Measurements from ENCODE around the gene ELL2. TPM values are rescaled to one million over a fixed set of nuclear protein-coding genes. Genes with fewer than 3 reads are reported as not detected.

The ELL2 gene
- total and polyA plus RNA-seq, 9 of the 15 experiments (the other 6 are each of a cell fraction or from before 2014, with no cell fraction given) = 4.3 to 18.3 (median 14.5) TPM

DNA sequence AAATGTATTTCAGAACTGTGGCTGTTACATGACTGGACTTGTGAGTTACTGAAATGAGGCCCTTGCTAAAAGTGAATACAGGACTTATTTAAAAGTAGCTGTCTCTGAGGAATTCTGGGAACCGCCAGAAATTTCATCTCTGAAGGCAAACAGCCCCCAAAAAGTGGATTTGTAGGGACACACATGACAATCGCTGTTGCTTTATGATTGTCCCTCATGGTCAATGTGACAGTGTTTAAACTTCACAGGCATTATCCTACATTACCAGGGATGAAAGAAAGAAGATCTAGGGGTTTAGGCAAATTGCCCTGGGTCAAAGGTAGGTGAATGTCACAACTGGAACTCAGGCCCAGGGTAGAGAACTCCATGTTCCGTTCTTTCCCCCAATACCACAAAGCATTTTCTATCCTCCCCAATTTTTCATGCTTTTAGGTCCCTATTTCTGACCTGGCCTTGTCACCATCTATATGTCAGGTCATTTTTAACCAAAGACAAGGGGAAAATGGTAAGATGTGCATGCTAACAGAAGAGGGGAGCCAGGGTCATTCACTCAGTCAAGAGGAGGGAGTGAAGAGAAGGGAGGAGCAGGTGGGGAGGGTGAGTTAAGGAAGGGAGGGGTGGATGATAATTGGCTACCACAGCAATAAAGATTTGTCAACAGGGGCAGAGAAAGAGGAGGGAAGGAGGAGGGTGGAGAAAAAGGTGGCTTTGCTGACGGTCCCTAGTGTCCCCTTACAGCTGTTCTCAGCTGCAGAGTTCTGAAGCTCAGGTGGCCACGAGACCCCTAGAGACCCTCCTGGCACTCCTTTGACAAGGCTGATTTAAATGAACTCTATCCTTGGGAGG lies 81.3 kb downstream of the ELL2 start:
- FAIRE-seq = peak; percentile 72
- in situ Hi-C loops (cut with MboI) = no loop called here
- no peak overlapping the region for H3K4me2 ChIP-seq (ENCODE audit: insufficient read depth, low read length)
- TF ChIP-seq ELF1 (tag; IDR thresholded peaks at IDR 0.05) (no peak), XRCC5 (IDR thresholded peaks at IDR 0.05; ENCODE audit: low read depth, low read length) (no peak), ZNF316 (IDR thresholded peaks at IDR 0.05) (peak; percentile 35; the same call in 1 of the 2 replicates), ARID2 (IDR thresholded peaks at IDR 0.05) (no peak), SPI1 (IDR thresholded peaks at IDR 0.05; ENCODE audit: borderline replicate concordance, low read depth, low read length) (no peak), ZNF263 (CRISPR knock-in tag; IDR thresholded peaks at IDR 0.05; ENCODE audit: borderline replicate concordance) (peak; percentile 39; the same call in 1 of the 2 replicates)
- TF ChIP-seq, protein P1, sequence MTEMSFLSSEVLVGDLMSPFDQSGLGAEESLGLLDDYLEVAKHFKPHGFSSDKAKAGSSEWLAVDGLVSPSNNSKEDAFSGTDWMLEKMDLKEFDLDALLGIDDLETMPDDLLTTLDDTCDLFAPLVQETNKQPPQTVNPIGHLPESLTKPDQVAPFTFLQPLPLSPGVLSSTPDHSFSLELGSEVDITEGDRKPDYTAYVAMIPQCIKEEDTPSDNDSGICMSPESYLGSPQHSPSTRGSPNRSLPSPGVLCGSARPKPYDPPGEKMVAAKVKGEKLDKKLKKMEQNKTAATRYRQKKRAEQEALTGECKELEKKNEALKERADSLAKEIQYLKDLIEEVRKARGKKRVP (CRISPR knock-in tag; IDR thresholded peaks at IDR 0.05) = no peak
- no peak overlapping the region for H3K9ac ChIP-seq (ENCODE audit: insufficient read depth in 1 of 2, low read depth in 2 of 2, low read length in 2 of 2)
- H3K36me3 ChIP-seq (ENCODE audit: control insufficient read depth, insufficient read depth, low read length) = no peaks in the 10 kb centered on the region
- H4K20me1 ChIP-seq (replicated peaks; ENCODE audit: control insufficient read depth, insufficient read depth, low read length) = peaks cover 6% of the 10 kb centered on the region
- H3K4me3 ChIP-seq = no peak overlapping the region
- H3K79me2 ChIP-seq (ENCODE audit: control insufficient read depth, insufficient read depth, low read length) = no peaks in the 10 kb centered on the region
- H3K9me3 ChIP-seq (replicated peaks; ENCODE audit: control insufficient read depth, insufficient read depth, low read depth, low read length) = no peaks in the 10 kb centered on the region
- H3K27me3 ChIP-seq (ENCODE audit: control insufficient read depth in 2 of 2, insufficient read depth in 2 of 2, low read length in 2 of 2) = 0 out of 5 replicates have a peak, but pooled peaks cover 2 to 7% of the 10 kb centered on the region in 2 experiments
- ChIA-PET POLR2A (interaction anchor here (0.8 kb wide), 1 partner anchor 1211 kb away, joined by 3 read pairs; no protein-coding TSS in a partner anchor), CTCF (ENCODE audit: low intra/inter-chr PET ratio) (no interaction called here)
- DNase-seq (ENCODE audit: extremely low read depth in 1 of 4, low spot score in 3 of 4) = no peak
- intact Hi-C loops (cut with micrococcal nuclease) = no loop called here
- no TSS peak for BruUV-seq (replicated peaks)
- no peak overlapping the region for H3K27ac ChIP-seq (ENCODE audit: extremely low read depth, low read depth, low read length)
- 37% methylated on average over 5 of the region's 5 CpGs for WGBS (ENCODE audit: insufficient coverage, low coverage, missing lambda C conversion rate)
- no peak overlapping the region for H2AFZ ChIP-seq (ENCODE audit: low read depth, low read length)
- no peak; the same call in 2 of the 3 replicates for ATAC-seq
- H3K4me1 ChIP-seq (replicated peaks in 1 of 2; ENCODE audit: control insufficient read depth in 2 of 2, insufficient read depth in 2 of 2, low read length in 2 of 2) = peaks cover 7 to 21% of the 10 kb centered on the region in 2 experiments; a peak in 3 of 5 replicates
- H3K9me1 ChIP-seq (ENCODE audit: control insufficient read depth, insufficient read depth, low read length) = no peaks in the 10 kb centered on the region

Measured in K562 (cell line).